RPMI7951 (cell line): Measurements from ENCODE around the gene KCNIP3. TPM values are rescaled to one million over a fixed set of nuclear protein-coding genes. Genes with fewer than 3 reads are reported as not detected.

Experiments used
- DNase-seq: peaks from one replicate; pipeline ENCODE4 v3.0.0-alpha.2; 2012; ENCODE audit warnings: low read depth
- total RNA-seq: library from RNA; depleted of rRNA; stranded (reverse); fragments of >200 nt; shearing (Covaris generic); gene quantifications from 2 replicates; pipeline ENCODE4 v1.2.3, GENCODE V29; 2014

Gene KCNIP3
- total RNA-seq, 1 experiment from 2014 or later: 4.1 TPM

DNA sequence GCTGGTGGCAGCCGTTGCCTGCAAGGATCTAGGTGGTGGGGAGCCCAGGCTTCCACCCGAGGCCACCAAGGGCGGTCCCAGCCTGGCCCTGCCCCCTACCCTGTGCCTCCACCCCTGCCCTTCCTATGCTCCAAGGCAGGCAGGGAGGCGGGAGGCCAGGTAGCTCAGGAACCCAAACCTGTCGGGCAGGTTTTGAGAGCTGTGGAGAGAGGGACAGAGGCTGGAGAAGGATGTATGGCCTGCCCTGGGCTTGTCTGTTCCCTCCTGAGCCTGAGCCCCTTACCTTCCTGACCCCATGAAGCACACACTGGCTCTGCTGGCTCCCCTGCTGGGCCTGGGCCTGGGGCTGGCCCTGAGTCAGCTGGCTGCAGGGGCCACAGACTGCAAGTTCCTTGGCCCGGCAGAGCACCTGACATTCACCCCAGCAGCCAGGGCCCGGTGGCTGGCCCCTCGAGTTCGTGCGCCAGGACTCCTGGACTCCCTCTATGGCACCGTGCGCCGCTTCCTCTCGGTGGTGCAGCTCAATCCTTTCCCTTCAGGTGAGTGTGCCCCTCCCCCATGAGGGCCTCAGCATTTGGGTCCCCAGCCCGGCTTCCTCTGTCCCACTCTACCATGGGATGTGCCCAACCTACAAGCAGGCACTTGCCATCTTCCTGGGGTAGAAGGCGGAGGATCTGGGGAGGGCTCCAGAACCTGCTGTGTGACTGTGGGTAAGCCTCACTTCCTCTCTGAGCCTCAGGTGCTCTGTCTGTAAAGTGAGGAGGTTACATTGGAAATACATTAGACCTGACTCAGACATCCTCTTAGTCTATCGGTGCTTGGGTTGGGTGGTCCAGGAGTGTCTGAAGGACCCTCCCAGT is 22.6 kb upstream of the KCNIP3 start, which contains the start of gene PROM2:
Gene PROM2, plus strand, starts transcription at position 159 of the 860 bp plus-strand sequence. Its CDS starts 137 bp downstream, at position 296.
- no peak for DNase-seq

GRCh38 chr2:95275151-95275515 is 22.0 kb upstream of the KCNIP3 start:
- DNase-seq: no peak

GRCh38 chr2:95275601-95276243 is 21.4 kb upstream of the KCNIP3 start:
- no peak for DNase-seq

DNA sequence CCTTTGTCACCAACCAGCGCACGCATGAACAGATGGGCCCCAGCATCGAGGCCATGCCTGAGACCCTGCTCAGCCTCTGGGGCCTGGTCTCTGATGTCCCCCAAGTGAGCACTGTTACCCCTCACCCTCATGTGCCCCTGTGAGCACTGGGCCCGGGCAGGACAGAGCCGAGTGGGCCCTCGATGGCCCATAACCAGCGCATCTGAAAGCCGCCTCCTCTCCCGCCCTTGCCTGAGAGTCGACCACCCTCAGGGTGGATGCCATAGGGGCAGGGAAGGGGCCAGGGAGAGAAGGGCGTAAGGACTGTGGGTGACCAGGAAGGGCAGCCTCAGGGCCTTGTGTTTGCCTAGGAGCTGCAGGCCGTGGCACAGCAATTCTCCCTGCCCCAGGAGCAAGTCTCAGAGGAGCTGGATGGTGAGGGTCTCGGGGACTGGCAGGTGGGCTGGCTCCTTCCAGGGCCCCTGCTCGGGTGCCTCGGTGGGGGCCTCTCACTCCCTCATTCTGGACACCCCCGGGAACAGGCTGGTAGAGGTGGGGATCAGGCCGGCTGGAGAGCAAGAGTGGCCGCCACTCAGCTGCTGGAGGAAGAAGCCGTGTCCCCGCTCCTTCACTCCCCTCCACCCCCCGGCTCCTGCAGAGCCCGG is 20.8 kb upstream of the KCNIP3 start:
- no peak for DNase-seq

- no peak for DNase-seq
Observed at GRCh38 chr2:95276888-95277245, 20.3 kb upstream of the KCNIP3 start.

- peak; percentile 40 for DNase-seq
Observed at GRCh38 chr2:95277246-95277906, 19.8 kb upstream of the KCNIP3 start.

GRCh38 chr2:95278051-95278471 is 19.1 kb upstream of the KCNIP3 start:
- DNase-seq: peak; percentile 95

DNA sequence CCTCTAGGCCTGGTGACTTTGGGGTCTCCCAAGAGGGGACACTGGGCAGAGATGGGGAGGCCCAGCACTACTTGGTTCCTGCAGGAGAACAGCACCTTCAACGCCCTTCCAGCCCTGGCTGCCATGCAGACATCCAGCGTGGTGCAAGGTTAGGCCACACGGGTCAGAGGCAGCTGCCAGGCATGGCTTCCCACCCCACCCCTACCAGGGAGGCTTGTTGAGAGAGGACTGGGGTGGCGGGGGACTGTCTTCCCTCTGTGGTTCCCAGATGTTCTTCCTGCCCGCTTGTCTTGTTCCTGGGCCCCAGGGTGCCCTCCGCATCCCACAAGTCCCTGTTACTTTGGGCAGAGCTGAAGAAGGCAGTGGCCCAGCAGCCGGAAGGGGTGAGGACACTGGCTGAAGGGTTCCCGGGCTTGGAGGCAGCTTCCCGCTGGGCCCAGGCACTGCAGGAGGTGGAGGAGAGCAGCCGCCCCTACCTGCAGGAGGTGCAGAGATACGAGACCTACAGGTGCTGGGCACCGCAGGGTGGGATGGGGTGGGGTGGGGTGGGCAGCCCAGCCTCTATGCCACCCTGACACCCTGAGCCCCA is 18.4 kb upstream of the KCNIP3 start:
- no peak for DNase-seq

DNA sequence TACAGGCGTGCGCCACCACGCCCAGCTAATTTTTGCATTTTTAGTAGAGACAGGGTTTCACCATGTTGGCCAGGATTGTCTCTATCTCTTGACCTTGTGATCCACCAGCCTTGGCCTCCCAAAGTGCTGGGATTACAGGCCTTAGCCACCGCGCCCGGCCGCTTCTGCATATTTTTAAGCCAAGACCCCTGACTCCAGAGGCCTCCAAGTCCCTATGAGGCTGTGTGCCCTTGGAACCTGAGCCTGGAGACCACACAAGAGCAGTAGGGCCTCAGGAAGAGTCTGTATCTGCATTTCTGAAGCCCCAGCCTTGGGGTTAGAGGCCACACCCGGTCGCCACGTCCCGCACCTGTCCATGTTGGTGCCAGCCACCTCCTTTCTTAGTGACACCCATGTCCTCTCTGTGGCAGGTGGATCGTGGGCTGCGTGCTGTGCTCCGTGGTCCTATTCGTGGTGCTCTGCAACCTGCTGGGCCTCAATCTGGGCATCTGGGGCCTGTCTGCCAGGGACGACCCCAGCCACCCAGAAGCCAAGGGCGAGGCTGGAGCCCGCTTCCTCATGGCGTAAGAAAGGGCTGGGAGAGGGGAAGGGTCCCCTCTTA is 17.6 kb upstream of the KCNIP3 start:
- no peak for DNase-seq

- no peak for DNase-seq
Observed at GRCh38 chr2:95281071-95281470, 16.1 kb upstream of the KCNIP3 start.

DNA sequence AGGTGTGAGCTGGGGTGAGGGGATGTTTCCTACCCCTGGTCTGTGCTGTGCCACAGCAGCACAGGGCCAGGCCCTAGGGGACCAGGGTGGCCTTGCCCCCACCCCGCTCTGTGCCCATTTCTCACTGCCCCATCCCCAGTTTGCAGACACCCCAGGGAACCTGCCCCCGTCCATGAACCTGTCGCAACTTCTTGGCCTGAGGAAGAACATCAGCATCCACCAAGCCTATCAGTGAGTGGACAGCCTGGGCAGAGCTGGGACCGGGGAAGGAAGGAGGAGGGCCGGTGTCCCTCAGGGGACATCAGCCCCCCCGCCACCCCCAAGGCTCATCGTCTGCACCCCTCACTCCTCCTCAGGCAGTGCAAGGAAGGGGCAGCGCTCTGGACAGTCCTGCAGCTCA is 15.4 kb upstream of the KCNIP3 start:
- DNase-seq: no peak

DNA sequence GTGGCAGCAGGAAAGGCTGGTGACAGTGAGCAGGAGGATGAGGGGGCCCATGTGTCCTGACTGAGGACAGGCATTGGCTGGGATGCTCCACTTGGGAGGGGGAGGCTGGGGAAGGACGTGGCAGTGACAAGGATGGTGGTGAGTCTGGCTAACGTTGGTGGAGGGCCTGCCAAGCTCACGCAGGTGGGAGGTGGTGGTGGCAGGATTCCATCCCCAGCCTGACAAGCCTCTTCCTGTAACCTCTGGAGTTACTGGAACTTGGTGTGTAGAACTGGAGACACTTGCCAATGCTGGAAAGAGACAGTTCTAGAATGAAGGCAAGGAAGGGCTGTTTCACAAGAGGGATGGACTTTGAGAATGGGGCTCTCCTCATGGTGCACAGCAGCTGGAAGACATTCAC is 14.7 kb upstream of the KCNIP3 start:
- no peak for DNase-seq

- no peak for DNase-seq
Observed at GRCh38 chr2:95283562-95283961, 13.6 kb upstream of the KCNIP3 start.

- DNase-seq: no peak
Observed at GRCh38 chr2:95284886-95285541, 12.1 kb upstream of the KCNIP3 start.

- no peak for DNase-seq
Observed at GRCh38 chr2:95285542-95285932, 11.6 kb upstream of the KCNIP3 start.

DNA sequence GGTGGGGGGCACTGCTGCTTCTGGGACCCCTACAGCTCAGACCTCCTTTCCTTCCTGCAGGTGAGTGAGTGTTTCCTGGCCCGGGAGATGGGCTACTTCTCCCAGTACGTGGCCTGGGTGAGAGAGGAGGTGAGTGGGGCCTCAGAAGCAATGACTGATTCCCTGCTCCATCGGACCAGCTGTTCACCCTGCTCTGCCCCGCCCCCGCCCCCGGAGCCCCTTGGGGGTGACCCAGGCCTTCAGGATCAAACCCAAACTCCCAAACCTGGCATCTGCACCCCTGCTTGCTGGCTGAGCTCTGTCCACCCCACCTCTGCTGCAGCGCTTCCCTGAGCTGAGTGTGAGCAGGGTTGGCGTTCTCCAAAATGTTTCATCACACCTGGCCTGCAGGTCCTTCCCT is 9.8 kb upstream of the KCNIP3 start:
- no peak for DNase-seq

DNA sequence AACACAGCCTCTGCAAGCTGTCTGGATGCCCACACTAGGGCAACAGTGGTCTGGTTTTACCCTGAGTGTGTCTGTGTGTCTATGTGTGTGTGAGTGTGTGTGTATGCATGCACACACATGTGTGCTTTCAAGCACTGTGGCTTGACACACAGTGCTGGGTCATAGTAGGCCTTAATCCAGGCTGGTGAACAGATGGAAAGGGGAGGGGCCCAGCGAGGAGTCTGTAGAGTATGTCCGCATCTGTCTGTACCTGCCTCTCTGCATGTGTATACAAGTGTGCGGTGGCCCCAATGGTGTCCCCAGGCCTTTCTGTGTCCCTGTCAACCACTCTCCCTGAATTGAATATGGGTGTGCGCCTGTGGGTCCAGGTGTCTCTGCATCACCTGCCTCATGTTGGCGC is 9.3 kb upstream of the KCNIP3 start:
- DNase-seq: no peak

DNA sequence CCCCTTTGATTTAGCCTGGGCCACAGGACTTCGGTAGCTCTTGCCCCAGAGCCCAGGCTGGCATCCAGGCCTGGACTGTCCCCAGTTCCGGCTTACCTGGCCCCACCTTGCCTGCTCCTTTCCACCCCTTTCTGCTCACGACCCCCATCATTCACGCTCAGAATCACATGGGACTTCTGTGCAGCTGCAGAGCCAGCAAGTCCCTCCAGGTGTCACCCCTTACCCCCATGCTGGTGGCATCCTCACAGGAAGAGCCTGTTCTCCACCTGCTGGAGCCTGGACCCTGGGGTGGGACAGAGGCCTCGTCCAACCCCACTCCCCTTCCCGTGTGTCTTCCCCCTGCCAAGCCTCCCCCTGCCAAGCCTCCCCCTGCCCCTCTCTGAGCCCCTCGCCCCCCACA is 7.9 kb upstream of the KCNIP3 start:
- DNase-seq: no peak

GRCh38 chr2:95291222-95291621 is 5.9 kb upstream of the KCNIP3 start:
- no peak for DNase-seq

DNA sequence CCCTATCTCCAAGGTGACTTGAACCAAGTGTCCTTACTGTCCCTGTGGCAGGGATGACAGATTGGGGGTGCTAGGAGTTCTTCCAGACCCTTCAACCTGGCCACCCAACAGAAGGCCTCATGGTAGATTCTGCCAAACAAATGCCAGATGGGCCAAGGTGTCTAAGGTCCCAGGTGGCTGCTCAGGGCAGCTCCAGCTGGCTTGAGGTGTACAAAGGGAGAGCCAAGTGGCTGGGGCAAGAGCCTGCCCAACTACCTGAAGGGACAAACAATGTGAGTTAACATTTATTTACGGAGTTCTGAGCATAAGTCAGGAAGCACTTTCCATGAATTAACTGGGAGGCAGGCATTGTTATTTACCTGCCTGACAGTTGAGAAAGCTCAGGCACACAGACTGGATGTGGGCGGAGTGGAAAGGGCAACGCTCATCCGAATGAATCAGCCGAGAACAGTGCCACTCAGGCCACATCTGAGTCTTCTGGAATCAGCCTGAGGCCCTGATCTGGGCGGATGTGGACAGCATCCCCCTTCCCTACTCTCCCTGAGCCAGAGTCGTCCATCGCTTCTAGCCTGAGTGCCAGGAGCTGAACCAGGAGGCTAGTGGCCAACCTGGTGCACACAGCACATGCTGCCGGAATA is 4.4 kb upstream of the KCNIP3 start:
- DNase-seq: peak; percentile 93
